OCI-LY1 (cell line): ENCODE measurements around the gene BLACAT1.

ENCODE experiments used
- EZH2 ChIP-seq: fragments of 200-600 bp; sonication (generic), shearing (Covaris generic); IDR thresholded peaks from 2 replicates; pipeline ENCODE4 v1.8.0; 2017; ENCODE audit warnings: borderline replicate concordance, mixed run types, mild to moderate bottlenecking, antibody characterized with exemption, low read length, moderate library complexity, mixed read lengths
- TF ChIP-seq, protein P1 (sequence below): fragments of 200-600 bp; sonication (generic), shearing (Covaris generic); IDR thresholded peaks from 2 replicates; pipeline ENCODE4 v1.5.1; 2017; ENCODE audit warnings: mild to moderate bottlenecking, antibody characterized with exemption, low read length, moderate library complexity, mixed read lengths

DNA sequence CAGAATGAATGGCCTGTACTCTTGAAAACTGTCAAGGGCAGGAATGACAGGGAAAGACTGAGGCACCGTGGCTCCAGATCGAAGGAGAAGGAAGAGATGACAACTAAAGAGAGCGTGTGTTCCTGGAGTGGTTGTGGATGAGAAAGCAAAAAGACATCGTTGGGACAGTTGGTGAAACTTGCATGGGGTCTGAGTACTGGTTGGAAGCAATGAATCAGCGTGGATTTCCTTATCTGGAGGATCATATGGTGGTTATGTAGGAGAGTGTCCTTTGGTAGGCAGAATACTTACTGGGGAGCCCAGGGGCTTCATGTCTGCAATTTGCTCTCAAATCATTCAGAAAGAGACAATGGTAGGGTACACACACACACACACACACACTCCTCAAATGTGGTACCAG, 47.9 kb downstream of the BLACAT1 start:
- TF ChIP-seq, protein P1, sequence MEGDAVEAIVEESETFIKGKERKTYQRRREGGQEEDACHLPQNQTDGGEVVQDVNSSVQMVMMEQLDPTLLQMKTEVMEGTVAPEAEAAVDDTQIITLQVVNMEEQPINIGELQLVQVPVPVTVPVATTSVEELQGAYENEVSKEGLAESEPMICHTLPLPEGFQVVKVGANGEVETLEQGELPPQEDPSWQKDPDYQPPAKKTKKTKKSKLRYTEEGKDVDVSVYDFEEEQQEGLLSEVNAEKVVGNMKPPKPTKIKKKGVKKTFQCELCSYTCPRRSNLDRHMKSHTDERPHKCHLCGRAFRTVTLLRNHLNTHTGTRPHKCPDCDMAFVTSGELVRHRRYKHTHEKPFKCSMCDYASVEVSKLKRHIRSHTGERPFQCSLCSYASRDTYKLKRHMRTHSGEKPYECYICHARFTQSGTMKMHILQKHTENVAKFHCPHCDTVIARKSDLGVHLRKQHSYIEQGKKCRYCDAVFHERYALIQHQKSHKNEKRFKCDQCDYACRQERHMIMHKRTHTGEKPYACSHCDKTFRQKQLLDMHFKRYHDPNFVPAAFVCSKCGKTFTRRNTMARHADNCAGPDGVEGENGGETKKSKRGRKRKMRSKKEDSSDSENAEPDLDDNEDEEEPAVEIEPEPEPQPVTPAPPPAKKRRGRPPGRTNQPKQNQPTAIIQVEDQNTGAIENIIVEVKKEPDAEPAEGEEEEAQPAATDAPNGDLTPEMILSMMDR = no peak
- no peak for TF ChIP-seq EZH2
